ENCODE data around the gene NHERF2.

NHERF2 gene

DNA sequence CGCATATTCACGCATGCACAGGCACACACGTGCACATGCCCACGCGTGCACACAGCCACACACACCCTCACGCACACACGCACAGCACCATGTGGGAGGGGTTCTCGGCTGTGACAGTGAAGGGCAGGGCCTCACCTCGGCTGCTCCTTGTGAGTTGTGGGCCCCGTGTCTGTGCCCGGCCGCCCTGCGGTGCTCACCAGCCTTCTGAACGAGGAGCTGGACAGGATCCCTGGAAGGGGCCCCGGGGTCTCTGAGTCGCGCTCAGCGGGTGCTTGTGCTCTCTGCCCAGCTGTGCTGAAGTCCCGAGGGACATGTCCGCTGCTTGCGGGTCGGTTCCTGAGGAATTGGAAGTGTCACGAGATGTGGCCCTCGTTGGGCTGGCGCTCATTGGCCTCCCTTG lies 37.2 kb downstream of the NHERF2 start:
- DNase-seq = no peak

DNA sequence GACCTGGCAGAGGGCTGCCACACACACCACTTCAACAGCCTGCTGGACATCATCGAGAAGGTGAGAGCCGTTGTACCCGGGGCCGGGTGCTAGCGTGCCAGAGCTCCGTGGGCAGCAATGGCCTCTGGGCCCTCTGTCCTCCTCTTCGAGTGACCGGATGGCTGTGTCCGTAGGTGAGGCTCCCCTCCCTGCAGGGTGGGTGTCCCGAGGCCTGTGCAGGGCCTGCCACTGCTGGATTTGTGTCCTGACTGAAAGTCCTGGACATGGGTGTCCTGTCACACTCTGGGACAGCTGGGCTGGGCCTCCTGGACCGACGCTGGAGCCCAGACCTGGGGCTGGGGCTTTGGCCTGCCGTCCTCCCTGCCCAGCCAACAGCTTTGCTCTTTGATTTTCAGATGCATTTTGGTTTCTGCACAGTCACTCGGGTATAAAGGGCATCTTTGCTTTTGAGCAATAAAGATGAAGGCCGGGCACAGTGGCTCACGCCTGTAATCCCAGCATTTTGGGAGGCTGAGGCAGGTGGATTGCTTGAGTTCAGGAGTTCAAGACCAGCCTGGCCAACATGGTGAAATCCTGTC lies 37.8 kb downstream of the NHERF2 start:
- DNase-seq = no peak

DNA sequence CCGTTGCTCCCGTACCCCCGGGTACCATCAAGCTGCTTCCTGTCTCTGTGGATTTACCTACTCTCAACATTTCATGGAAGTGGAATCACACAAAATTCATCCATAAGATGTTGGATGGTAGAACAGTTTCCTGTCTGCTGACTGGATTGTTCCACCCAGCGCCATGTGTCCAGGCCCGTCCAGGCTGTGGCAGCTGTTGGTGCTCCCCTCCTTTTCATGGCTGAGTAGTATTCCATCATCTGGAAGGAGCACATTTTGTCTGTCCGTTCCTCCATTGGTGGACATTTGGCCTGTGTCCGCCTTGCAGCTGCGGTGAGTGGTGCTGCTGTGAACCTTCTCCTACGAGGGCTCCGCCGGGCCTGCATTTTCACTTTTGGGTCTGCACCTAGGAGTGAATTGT lies 39.4 kb downstream of the NHERF2 start:
- DNase-seq = no peak

DNA sequence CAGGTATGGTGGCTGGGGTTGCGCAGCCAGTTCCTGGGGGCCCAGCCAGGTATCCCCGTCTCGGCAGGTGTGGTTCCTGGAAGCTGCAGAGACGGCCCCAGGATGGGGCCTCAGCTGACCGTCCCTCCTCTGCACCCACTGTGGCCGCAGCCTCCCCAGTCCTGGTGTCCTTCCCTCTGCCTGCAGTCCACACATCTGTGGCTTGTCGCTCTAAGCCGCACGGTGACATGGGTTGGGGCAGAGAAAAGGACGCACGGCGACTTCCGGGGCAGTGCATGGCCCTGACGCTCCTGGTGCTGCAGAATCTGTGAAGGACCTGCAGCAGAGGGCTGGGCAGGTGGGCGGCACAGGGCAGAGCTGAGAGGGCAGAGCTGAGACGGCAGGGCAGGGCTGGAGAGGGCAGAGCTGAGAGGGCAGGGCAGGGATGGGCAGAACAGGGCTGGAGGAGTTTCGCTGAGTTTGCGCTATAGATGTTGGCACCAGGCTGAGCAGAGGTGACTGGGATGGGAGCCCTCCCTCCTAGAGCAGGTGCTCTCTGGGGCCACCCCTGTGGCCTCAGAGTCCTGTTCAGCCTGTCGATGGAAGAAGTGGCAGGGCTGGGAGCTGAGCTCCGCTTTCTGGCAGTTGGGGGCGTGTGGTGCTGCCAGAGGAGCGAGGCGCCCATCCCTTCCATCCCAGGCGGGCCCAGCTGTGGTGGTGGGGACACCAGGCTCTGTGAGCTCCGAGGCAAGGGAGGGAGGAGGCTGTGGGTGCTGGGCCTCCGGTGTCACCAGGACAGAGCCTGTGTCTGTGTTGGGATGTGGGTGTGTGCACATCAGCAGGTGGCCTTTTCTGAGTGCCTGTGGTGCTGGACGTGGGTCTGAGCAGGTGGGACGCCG lies 44.1 kb downstream of the NHERF2 start:
- DNase-seq = no peak

DNA sequence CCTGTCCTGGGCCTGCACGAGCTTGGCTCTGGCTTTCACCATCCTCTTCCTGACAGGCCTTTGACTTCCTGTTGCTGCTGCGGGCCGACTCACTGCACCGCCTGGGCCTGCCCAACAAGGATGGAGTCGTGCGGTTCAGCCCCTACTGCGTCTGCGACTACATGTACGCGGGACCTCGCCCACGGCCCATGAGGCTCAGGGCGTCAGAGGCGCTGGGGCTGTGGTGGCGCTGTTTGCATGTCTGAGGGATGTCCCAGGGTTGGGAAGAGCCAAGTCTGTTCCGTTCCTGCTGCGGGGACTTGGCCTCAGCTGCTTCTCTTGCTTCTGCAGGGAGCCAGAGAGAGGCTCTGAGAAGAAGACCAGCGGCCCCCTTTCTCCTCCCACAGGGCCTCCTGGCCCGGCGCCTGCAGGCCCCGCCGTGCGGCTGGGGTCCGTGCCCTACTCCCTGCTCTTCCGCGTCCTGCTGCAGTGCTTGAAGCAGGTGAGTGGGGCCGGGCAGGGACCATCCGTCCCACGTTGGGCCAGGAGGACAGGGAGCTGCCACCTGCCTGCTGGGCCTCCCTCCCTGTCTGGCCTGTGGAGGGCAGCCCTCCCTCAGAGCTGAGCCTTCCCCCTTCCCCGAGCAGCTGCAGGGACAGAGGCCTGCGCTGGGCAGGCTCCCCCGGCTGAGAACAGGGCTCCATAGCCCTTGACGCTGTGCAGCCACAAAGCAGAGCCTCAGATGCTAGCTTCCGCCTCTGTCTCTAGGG lies 44.9 kb downstream of the NHERF2 start:
- no peak for DNase-seq

DNA sequence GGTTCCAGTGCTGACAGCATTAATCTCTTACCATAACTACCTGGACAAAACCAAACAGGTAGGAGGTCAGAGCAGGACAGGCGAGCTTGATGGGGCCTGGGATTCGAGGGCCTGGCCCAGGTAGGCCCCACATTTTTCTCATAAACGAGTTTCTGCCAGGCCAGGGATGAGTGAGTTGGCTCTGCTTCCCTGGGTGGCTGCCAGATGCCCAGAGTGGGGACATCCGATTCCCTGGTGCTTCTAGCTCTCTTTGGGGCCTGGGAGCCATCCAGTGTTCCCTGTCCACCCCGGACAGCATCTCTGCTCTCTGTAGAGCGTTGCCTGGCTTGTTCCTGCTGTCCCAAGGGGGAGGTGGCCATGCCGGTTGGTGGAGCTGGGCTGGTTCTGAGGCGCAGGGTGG lies 46.2 kb downstream of the NHERF2 start:
- DNase-seq = no peak

DNA sequence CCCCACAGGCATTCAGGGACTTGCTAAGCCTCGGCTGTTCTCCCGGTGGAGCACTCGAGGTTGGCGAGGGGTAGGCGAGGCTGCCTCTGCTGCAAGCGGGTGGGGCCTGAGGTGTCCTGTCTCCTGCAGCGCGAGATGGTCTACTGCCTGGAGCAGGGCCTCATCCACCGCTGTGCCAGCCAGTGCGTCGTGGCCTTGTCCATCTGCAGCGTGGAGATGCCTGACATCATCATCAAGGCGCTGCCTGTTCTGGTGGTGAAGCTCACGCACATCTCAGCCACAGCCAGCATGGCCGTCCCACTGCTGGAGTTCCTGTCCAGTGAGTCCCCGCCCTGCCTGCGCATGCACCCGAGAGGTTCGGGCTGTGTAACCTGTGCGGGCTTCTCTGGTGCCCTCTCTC lies 47.4 kb downstream of the NHERF2 start:
- no peak for DNase-seq

DNA sequence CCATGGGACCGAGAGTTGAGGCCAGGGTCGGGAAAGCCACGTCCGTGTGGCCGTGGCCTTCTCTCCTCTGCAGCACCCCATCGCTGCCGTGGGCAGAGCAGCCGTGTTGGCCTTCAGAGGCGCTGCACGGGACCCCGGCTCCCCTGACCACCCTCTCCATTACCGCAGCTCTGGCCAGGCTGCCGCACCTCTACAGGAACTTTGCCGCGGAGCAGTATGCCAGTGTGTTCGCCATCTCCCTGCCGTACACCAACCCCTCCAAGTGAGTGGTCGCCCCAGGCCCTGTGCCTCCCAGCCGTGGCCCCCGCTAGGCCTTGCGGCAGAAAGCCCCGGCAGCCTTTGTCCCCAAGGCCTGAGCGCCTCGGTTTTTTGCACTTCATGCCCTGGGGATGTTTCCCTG lies 48.9 kb downstream of the NHERF2 start:
- no peak for DNase-seq

DNA sequence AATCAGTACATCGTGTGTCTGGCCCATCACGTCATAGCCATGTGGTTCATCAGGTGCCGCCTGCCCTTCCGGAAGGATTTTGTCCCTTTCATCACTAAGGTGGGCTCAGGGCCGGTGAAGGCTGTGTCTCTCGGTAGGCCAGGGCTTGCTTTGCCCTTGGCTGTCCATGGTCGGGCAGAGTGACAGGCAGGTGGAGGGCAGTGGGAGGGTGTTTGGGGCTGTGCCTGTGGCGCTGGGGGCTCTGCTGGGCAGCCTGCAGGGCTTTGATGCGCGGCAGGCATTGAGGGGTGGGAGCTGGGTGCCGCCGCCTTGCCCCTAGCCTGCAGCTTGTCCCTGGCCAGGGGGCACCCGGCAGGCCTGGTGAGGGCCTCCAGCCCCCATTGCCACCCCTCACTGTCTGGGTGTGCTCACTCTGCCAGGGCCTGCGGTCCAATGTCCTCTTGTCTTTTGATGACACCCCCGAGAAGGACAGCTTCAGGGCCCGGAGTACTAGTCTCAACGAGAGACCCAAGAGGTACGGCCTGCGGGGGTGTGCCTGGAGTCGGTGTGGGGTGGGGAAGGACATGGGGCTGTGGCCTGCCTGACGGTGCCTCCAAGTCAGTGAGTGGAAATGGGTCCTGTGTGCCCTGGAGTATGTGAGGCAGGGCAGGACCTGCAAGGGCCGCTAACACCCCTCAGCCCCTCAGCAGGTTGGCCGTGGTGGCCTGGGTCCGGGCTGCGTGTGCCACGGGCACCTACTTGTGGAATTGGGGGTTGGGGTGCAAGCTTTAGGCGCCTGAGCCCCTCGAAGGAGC lies 49.6 kb downstream of the NHERF2 start:
- no peak for DNase-seq

DNA sequence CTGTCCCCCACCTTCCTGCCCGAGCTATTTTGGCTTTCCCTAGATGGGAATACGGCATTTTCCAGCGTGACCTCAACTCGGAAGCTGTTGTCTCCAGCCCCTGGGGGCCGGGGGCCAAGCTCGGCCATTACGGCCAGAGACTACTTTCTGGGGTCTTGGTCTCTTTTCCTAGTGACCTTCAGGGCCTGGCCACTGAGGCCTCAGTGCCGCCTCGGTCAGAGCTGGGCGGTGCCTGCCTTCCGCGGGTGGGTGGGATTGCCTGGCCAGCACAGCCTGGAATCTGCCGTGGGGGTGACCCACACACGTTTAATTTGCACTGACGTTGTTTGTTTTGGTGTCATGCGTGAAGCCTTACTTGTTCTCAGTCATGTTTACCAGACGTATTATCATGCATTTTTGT lies 50.3 kb downstream of the NHERF2 start:
- DNase-seq = no peak

DNA sequence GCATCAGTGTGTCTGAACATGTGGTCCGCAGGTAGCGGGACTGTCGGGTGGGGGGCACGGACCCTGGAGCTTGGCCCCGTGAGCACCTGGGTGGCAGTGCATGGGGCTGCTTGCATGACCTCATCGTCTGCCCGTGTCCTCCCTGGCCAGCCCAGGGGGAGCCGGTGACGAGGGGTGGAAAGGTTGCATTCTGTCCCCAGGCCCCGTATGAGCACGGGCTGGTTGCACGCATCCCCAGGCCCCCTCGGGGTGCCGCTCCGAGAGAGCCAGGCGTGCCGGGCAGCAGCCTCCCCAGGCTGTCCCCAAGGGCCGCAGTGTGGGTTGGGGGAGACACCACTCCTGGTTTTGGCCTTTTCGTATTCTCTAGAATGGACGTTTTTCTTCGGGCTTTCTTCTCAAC lies 51.0 kb downstream of the NHERF2 start:
- DNase-seq = no peak

DNA sequence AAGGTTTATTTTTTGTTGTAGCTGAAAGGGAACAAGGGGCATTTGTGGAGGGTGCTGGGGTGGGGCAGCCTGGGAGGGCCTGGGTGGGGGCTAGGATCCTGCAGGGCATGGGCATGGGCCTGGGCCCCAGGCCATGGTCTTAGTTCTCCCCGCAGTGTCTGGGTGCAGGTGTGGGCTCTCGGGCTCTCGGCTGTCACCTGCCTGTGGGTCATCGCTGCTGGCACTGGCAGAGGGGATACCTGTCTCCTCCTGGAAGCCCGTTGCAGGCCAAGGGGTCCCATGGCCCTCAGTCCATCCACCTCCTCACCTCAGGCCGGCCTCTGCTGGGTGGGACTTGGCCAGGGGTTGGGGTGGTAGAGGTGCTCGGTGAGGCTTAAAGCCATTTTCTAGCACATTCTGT lies 51.4 kb downstream of the NHERF2 start:
- no peak for DNase-seq

DNA sequence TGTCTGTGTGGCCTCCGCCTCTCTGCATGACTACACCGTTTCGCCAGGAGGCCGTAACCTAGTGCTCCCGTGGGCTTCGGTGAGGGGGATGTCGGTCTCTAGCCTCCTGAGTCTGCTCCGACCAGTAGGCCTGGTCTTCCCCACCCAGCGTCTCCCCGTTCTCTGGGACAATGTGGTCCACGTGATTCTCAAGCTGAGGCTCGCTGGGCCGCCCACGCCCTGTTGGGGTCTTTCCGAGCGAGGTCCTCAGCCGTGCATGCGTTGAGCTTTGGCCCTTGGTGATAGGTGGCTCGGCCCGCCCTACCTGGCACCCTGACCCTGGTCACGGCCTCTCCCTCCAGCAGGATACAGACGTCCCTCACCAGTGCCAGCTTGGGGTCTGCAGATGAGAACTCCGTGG lies 52.0 kb downstream of the NHERF2 start:
- DNase-seq = no peak

DNA sequence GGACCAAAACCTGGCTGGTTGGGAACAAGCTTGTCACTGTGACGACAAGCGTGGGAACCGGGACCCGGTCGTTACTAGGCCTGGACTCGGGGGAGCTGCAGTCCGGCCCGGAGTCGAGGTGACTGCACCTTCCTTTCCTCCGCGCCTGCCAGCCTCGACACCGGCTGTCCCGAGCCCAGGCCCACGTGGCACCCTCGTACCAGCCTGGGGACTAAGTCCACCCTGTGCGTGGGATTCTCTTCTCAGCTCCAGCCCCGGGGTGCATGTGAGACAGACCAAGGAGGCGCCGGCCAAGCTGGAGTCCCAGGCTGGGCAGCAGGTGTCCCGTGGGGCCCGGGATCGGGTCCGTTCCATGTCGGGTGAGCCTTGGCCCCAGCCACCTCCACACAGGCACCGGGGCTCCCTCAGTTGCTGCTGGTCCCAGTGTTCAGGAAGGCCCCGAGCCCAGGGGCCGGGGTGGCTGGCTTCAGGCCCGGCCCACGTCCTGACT lies 52.7 kb downstream of the NHERF2 start:
- DNase-seq = no peak

DNA sequence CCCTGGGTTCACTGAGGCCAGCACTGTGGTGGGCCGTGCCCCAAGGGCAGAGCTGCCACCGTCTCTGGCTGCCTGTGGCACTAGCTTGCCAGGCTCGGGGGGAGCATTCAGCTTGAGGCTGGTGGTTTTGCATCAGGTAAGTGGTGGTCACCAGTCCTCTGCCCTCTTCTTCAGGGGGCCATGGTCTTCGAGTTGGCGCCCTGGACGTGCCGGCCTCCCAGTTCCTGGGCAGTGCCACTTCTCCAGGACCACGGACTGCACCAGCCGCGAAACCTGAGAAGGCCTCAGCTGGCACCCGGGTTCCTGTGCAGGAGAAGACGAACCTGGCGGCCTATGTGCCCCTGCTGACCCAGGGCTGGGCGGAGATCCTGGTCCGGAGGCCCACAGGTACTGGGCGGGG lies 53.3 kb downstream of the NHERF2 start:
- DNase-seq = no peak

DNA sequence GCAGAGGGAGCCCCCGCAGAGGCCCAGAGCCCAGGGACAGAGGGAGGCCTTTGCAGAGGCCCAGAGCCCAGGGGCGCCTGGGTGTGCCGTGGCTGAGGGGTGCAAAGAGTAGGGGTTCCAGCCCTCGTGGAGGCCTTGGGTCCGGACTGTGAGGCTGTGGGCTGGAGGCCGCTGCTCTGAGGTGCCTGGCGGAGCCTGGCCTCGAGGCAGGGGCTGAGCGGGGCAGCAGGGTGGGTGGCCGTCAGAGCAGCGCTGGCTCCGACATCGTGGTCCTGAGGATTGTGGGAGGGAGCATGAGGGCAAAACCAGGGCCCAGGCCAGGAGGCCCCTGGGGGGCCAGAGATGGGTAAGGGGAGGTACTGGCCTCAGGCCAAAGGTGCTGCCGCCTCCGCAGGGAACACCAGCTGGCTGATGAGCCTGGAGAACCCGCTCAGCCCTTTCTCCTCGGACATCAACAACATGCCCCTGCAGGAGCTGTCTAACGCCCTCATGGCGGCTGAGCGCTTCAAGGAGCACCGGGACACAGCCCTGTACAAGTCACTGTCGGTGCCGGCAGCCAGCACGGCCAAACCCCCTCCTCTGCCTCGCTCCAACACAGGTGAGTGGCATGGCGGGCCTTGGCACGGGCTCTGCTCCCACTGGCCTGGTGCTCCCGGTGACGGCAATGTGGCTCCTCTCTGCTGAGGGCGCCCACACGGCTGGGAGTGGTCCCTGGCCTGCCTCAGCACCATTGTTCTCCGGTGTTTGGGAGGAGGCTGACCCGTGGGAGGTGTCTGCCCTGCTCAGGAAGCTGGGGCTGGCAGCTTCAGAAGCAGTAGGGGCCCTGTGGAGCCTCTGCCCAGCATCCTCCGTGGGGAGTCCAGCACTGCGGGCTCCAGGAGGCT lies 54.7 kb downstream of the NHERF2 start:
- no peak for DNase-seq

DNA sequence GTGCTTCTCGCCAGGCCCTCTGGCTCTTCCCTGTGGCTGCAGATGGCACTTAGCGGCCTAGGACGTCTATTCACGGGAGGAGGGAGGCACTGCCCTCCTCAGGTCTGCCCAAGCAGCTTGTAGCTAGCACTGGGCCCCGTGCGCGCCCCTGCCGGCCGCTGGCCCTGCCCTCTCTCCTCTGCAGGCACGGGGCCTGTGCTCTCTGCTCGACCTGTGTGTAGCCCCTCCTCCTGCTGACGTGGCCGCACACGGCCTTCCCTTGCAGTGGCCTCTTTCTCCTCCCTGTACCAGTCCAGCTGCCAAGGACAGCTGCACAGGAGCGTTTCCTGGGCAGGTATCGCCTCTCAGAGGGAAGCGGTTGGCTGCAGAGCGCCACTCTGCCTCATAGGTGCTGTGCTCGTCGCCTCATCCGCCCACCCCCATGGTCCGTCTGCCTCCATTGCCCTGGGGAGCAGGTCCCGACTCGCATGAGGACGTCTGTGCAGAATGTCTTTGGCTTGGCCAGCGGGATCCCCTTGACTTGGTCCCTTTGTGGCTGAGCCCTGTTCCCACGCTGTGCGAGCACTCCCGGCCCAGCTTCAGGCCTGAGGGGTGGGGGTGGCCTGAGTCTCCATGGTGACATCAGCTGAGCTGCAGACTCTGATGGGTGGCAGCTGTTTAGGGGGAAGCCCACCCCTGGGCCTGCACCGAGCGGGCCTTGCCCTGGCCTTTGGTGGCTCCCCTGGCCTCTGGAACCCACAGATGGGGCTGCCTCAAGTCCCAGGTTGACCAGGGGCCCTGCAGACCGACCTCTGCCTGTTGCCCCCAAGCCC lies 55.7 kb downstream of the NHERF2 start:
- no peak for DNase-seq

DNA sequence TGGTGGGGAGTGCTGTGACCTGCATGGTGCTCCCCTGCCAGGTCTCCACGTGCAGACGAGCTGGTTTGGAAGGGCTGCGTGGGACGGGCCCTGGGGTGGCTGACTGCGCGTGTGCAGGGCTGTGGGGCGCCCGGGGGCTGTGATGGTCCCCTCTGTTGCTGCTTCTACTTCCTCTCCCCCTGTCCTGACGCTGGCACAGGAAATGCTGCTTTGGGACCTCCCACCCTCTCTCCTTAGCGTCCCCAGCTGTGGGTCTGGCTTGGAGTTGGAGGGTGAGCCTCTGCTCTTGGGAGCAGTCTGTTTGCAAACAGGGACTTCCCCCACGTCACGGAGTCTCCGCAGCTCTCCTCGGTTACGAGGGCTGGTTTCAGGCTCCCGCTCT lies 56.3 kb downstream of the NHERF2 start:
- no peak for DNase-seq

DNA sequence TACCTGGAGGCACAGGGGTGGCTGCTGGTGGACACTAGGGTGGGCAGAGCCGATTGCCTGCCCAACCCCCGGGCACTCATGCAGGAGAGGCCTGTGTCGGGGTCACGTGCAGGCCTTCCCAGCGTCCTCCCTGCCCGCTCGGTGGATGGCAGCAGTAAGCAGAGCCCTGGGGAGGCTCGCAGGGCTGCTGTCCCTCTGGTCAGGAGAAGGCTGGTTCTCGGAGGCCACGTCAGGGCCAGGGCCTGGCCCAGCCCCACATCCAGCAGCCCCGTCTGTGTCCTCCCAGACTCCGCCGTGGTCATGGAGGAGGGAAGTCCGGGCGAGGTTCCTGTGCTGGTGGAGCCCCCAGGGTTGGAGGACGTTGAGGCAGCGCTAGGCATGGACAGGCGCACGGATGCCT lies 56.7 kb downstream of the NHERF2 start:
- DNase-seq = no peak

DNA sequence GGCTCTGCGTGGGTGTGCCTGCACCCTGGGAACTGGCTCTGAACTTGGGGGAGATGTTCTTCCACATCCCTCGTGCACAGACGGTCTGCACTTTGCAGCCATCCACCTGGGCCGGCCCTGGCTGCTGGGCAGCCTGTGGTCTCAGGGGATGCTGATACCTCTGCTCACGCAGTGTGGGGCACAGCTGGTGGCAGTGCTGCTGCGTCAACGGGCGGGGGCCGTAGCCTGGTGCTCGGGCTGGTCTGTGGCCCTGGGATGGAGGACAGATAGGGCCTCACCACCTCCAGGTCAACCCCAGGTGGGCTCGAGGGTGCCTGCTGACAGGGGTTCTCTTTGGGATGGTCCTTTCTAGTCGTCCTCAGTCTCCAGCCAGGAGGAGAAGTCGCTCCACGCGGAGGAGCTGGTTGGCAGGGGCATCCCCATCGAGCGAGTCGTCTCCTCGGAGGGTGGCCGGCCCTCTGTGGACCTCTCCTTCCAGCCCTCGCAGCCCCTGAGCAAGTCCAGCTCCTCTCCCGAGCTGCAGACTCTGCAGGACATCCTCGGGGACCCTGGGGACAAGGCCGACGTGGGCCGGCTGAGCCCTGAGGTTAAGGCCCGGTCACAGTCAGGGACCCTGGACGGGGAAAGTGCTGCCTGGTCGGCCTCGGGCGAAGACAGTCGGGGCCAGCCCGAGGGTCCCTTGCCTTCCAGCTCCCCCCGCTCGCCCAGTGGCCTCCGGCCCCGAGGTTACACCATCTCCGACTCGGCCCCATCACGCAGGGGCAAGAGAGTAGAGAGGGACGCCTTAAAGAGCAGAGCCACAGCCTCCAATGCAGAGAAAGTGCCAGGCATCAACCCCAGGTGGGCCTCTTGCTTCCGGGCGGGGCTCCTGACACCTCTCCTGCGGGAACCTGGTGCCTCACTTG lies 57.4 kb downstream of the NHERF2 start:
- DNase-seq = no peak
